Endothelial cell of hepatic sinusoid (primary cell): ENCODE measurements around the gene TRPM3.

Experiments used
- in situ Hi-C: cut with HindIII; loops from 2 replicates; pipeline ENCODE4 v1.10.0; 2017; ENCODE audit warnings: low sequenced_read_pairs

TRPM3 gene

DNA sequence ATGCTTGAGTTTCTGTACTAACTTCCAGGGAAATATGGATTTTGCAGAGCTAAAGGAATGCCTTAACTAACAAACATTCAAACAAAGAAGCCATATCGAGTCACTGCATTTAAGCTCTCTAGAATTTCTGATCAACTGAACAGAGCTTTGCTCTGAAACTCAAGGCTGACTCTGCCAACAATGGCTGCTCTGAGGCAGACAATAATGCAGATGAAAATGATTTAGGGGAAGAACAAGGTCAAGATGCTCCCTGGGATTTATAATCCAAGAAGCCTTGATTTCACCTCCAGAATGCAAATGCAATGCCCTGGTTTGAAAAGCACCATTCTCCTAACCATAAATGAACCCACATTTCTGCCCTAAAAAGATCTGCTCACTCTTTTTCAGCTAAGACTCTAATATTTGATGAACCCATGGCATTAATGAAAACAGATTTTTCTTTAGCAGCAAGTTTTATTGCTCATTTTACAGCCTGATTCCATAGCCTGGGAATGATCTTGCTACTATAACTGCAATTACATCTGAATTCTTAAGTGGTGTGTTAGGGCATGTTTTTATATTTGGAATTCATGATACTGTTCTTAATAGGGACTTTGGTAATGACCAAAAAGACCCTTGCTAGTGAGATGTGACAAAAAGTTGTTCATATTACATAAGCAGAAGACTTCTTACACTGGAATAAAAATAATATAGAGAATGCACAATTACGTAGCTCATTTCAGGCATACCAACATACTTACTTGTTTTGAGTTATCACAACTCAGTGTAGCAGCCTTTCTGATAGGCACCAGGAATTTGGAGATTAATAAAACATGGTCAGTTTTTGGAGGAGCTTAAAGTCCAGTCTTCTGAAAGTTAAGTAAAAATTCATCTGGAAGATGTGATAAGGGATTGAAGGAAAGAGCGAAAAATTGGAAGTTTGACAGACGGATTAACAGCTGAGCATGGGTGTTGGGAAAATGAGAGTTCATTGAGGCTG lies 169.4 kb downstream of the TRPM3 start:
- in situ Hi-C loops: no loop called here

DNA sequence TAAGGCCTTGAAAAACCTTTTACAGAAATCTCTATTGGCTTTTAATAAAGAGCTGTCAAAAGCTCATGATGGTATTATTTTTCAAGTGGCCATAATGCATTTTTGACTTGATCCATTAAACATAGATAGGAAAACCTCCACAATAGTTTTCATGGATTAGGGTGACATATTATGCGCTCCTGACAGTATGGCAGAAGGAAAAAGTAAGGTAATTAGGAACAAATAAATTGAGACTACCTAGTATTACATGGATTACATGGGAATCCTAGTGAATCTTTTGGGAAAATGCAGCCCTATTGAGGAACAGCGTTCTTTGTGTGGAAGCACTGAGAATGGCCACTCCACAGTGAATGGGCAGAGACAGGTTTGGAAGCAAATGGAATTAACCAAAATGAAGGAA lies 171.2 kb downstream of the TRPM3 start:
- in situ Hi-C loops: no loop called here

- in situ Hi-C loops: no loop called here
These were observed 172.2 kb downstream of the TRPM3 start for GRCh38 chr9:70949239-70949638.

DNA sequence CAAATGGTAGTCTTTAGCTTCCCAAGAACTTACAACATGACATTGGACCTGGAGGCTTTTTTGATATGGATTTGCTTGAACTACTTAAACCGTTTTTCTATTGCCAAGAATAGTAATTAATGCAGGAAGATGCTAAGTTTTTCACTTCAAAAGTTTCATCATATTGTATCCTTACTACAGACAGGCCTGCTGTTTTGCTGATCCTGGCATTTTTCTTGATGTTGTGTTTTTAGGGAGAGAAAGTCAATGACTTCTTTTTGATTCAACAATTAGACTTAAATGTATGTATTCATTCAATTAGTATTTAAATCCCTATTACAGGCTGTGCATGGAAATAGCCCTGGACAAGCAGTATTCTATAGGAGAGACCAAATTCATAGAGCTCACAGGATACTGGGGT lies 172.7 kb downstream of the TRPM3 start:
- in situ Hi-C loops: no loop called here

DNA sequence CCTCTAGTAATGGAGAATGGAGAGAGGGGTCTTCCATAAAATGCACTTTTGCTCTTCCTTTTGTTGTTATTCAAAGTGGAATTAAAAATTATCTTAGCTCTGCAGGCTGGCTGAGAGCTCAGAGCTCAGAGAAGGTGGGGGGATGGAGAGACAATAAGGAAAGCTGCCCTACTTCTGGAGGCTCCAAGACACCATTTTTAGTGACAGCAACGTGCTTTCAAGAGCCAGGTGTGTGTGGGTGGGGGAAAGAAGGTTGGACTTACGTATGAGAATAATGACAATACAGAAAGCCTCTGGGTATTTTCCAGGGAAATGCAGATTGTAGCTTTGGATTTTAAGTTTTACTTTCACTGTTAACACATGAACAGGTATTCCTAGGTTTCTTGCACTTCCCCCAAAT lies 173.9 kb downstream of the TRPM3 start:
- in situ Hi-C loops: no loop called here

GRCh38 chr9:70947086-70947485 lies 174.3 kb downstream of the TRPM3 start:
- in situ Hi-C loops: no loop called here

- in situ Hi-C loops: no loop called here
These were observed 176.1 kb downstream of the TRPM3 start for GRCh38 chr9:70945301-70945700.

GRCh38 chr9:70941191-70941590 lies 180.2 kb downstream of the TRPM3 start:
- in situ Hi-C loops: no loop called here

GRCh38 chr9:70940605-70941004 lies 180.8 kb downstream of the TRPM3 start:
- in situ Hi-C loops: no loop called here

DNA sequence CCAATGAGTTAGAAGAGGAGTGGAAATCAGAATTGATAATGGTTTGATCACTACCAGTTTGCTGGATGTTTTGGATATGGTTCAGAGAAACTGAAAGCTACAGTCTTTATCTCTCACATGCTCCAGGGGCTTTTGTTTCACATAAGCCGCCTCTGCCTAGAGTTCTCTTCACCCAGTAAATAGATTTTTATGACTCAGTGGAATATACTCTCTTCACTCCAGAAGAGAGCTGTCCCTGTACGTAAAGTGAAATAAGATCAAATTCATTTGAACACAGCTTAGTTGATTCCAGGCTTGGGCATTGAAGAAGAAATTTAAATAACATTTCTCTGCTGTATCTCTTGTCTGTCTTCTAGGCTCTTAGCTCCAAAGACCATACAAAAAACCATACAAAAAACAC lies 184.9 kb downstream of the TRPM3 start:
- in situ Hi-C loops: no loop called here

- in situ Hi-C loops: no loop called here
These were observed 185.6 kb downstream of the TRPM3 start for GRCh38 chr9:70935856-70936255.

- in situ Hi-C loops: no loop called here
These were observed 186.8 kb downstream of the TRPM3 start for GRCh38 chr9:70934642-70935041.

DNA sequence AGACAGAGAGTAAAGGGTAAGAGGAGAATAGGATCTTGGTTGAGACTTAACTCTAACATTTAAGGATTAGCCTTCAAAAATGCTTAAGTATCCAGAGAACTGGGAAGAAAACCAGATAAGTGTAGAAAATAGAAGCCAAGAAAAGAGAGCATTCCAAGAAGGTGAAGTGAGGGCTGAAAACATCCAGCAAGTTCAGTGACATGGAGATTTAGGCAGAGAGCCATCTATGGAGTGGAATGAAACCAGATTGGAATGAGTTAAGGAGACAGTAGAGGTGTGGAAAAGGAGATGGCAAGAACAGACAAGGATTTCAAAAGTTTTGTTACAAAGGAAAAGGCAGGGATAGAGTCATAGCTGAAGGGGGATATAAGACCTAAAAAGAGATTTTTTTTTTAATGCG lies 188.1 kb downstream of the TRPM3 start:
- in situ Hi-C loops: no loop called here

DNA sequence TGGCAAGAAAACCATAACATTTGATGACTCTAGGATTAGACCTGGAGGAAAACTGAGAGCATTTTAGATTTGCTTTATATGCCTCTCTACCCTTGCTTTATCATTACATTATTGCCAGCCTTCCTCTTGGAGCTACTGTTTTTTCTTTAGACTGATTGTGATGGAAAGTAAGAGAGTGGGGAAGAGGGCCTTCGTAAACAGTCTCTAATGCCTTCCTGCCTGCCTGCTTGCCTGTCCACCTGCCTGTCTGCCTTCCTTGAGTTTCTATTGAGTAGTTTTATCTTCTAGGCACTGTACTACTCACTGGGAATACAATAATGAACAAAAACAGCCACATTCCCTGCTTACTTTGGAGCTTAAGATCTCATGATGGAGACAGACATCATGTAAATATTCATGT lies 189.3 kb downstream of the TRPM3 start:
- in situ Hi-C loops: no loop called here

GRCh38 chr9:70927530-70927929 lies 193.9 kb downstream of the TRPM3 start:
- in situ Hi-C loops: no loop called here

- in situ Hi-C loops: no loop called here
These were observed 196.4 kb downstream of the TRPM3 start for GRCh38 chr9:70924895-70925547.

GRCh38 chr9:70924380-70924779 lies 197.0 kb downstream of the TRPM3 start:
- in situ Hi-C loops: no loop called here

DNA sequence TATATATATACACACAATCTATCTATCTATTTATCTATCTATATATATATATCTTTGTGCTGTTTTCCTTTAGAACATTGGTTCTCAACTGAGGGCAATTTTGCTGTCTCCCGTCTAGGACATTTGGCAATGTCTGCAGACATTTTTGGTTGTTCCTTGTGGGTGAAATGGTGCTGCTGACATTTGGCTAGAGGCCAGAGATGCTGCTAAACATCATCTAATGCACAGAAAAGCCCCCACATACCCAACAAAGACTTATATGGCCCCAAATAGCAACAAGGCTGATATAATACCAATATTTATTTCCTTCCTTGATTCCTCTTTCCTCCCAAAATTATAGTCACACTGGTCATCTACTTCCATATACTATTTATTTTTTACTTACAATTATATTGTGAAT lies 197.5 kb downstream of the TRPM3 start:
- in situ Hi-C loops: no loop called here

GRCh38 chr9:70921136-70921535 lies 200.3 kb downstream of the TRPM3 start:
- in situ Hi-C loops: no loop called here

- in situ Hi-C loops: no loop called here
These were observed 204.1 kb downstream of the TRPM3 start for GRCh38 chr9:70917277-70917676.

GRCh38 chr9:70911791-70912190 lies 209.6 kb downstream of the TRPM3 start:
- in situ Hi-C loops: no loop called here

DNA sequence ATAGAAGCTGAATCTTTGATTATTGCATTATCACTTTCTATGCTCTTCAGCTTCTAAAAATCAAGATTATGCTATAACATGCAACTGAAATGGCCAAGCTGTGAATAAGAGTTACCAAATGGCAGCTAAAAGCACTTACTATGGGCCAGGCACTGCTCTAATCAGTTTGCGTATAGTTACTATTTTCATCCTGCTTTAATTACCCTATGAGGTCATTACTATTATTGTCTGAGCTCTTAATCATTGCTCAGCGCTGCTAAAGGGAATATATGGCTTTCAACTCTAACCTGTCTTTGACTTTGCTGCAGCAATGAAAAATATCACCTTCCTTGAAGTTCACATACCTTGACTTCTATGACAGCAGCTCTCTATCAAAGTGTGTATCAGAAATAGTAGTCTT lies 210.8 kb downstream of the TRPM3 start:
- in situ Hi-C loops: no loop called here
